Smooth muscle cell (in vitro differentiated cells): ENCODE data around the gene CPB1. TPM values are rescaled to one million over a fixed set of nuclear protein-coding genes. Genes with fewer than 3 reads are reported as not detected.

ENCODE experiments used
- DNase-seq: peaks from one replicate; lab custom pipeline; 2025; ENCODE audit not compliant: unreplicated experiment; lab: John Stamatoyannopoulos, UW
- H2AFZ ChIP-seq: fragments of 200-600 bp; sonication (generic); 2 replicates; pipeline ENCODE4 v1.6.0; 2016; ENCODE audit warnings: antibody characterized with exemption, low read depth, mild to moderate bottlenecking
- H3F3A ChIP-seq: fragments of 200-600 bp; sonication (generic); 2 replicates; pipeline ENCODE4 v1.6.0; 2017; ENCODE audit warnings: antibody characterized with exemption, low read depth
- H3K27ac ChIP-seq: fragments of 200-600 bp; sonication (generic); 2 replicates; pipeline ENCODE4 v1.5.1; 2016; ENCODE audit warnings: low read depth, mild to moderate bottlenecking
- H3K27me3 ChIP-seq: fragments of 200-600 bp; sonication (generic); 2 replicates; pipeline ENCODE4 v1.6.1; 2016; ENCODE audit warnings: low read depth, mild to moderate bottlenecking
- H3K36me3 ChIP-seq: fragments of 200-600 bp; sonication (generic); 2 replicates; pipeline ENCODE4 v1.5.1; 2016; ENCODE audit warnings: low read depth
- H3K4me1 ChIP-seq: fragments of 200-600 bp; sonication (generic); 2 replicates; pipeline ENCODE4 v1.5.1; 2016; ENCODE audit warnings: low read depth
- H3K4me2 ChIP-seq: fragments of 200-600 bp; sonication (generic); 2 replicates; pipeline ENCODE4 v1.6.0; 2016; ENCODE audit warnings: mild to moderate bottlenecking
- H3K4me3 ChIP-seq: fragments of 200-600 bp; sonication (generic); 2 replicates; pipeline ENCODE4 v1.5.1; 2016; ENCODE audit warnings: mild to moderate bottlenecking
- H3K79me2 ChIP-seq: fragments of 200-600 bp; sonication (generic); 2 replicates; pipeline ENCODE4 v1.6.0; 2016; ENCODE audit warnings: low read depth, mild to moderate bottlenecking
- H3K9ac ChIP-seq: fragments of 200-600 bp; sonication (generic); 2 replicates; pipeline ENCODE4 v1.6.0; 2016; ENCODE audit warnings: low read depth
- H3K9me3 ChIP-seq: fragments of 200-600 bp; sonication (generic); replicated peaks from 2 replicates; pipeline ENCODE4 v1.5.1; 2016; ENCODE audit warnings: low read depth
- H4K20me1 ChIP-seq: fragments of 200-600 bp; sonication (generic); 2 replicates; pipeline ENCODE4 v1.6.0; 2016; ENCODE audit warnings: low read depth
- WGBS: methylation state at CpG from one replicate; pipeline ENCODE4 v1.1.7; 2016; ENCODE audit warnings: low lambda C conversion rate; 5-methylcytosine and 5-hydroxymethylcytosine counted together
- polyA plus RNA-seq: library from polyadenylated mRNA; unstranded; fragments of >200 nt; fragmentation: Nextera tagmentation; extraction: Ambion mirVana; gene quantifications from 2 replicates; pipeline ENCODE4 v1.2.1, GENCODE V29; 2016
- total RNA-seq: library from RNA; depleted of rRNA; stranded (reverse); fragments of >200 nt; gene quantifications from 2 replicates; pipeline ENCODE4 v1.2.3, GENCODE V29; 2014
- TF ChIP-seq, protein P1 (sequence below): fragments of 200-600 bp; sonication (generic); IDR thresholded peaks from 2 replicates; pipeline ENCODE4 v1.5.1; 2017; ENCODE audit warnings: borderline replicate concordance, mild to moderate bottlenecking, antibody characterized with exemption; ENCODE audit not compliant: insufficient read depth, poor library complexity, severe bottlenecking

CPB1 gene
- total and polyA plus RNA-seq, 2 experiments from 2014 or later: not detected

DNA sequence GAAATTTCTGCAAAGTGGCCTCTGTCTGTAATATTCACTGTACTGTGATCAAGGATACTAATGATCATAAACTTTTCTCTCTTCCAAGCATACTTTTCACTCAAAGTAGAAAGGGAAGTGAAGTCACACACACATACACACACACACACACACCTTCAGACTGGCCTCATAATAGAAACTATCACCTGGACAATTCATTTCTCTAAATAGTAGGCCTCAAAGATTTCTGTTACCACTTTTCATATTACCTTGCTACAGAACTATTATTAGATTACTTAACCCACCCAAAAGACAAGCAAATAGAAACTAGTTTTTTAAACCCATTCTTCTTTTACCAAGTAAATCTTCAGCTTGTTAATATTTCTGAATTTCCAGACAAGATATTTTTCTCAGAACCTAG lies 12.2 kb downstream of the CPB1 start:
- no peaks in the 10 kb centered on the region for H3K36me3 ChIP-seq
- H4K20me1 ChIP-seq: no peaks in the 10 kb centered on the region
- no peak overlapping the region for H3K4me3 ChIP-seq
- H3K9me3 ChIP-seq: no peaks in the 10 kb centered on the region
- TF ChIP-seq, protein P1, sequence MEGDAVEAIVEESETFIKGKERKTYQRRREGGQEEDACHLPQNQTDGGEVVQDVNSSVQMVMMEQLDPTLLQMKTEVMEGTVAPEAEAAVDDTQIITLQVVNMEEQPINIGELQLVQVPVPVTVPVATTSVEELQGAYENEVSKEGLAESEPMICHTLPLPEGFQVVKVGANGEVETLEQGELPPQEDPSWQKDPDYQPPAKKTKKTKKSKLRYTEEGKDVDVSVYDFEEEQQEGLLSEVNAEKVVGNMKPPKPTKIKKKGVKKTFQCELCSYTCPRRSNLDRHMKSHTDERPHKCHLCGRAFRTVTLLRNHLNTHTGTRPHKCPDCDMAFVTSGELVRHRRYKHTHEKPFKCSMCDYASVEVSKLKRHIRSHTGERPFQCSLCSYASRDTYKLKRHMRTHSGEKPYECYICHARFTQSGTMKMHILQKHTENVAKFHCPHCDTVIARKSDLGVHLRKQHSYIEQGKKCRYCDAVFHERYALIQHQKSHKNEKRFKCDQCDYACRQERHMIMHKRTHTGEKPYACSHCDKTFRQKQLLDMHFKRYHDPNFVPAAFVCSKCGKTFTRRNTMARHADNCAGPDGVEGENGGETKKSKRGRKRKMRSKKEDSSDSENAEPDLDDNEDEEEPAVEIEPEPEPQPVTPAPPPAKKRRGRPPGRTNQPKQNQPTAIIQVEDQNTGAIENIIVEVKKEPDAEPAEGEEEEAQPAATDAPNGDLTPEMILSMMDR: no peak
- H3K9ac ChIP-seq: no peak overlapping the region
- H3F3A ChIP-seq: no peaks in the 10 kb centered on the region
- H3K27ac ChIP-seq: no peak overlapping the region
- H2AFZ ChIP-seq: no peak overlapping the region
- no peak overlapping the region for H3K4me2 ChIP-seq
- DNase-seq: no peak
- H3K79me2 ChIP-seq: no peaks in the 10 kb centered on the region
- H3K4me1 ChIP-seq: no peaks in the 10 kb centered on the region
- H3K27me3 ChIP-seq: no peaks in the 10 kb centered on the region

DNA sequence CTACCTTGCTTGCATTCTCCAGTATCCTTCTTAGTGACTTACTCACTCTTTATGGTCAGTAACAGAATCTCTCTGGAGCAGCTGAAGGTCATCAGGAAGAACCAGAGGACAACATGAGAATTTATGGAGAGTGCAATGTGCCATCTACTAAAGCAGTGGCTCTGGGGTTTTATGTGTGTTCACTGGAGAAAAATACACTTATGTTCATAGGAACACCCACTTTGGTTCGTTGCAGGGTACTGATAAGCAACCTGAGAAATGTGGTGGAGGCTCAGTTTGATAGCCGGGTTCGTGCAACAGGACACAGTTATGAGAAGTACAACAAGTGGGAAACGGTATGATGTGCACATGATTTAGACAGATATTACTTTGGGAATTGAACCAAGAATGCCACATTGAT lies 12.8 kb downstream of the CPB1 start:
- Histone ChIP-seq H2AFZ (no peak overlapping the region), H3K27ac (no peak overlapping the region), H4K20me1 (no peaks in the 10 kb centered on the region), H3K79me2 (no peaks in the 10 kb centered on the region), H3K27me3 (no peaks in the 10 kb centered on the region), H3K9me3 (no peaks in the 10 kb centered on the region), H3K4me2 (no peak overlapping the region), H3K4me1 (no peaks in the 10 kb centered on the region), H3F3A (no peaks in the 10 kb centered on the region), H3K9ac (no peak overlapping the region), H3K36me3 (no peaks in the 10 kb centered on the region), H3K4me3 (no peak overlapping the region)
- 93% methylated on average over 4 of the region's 4 CpGs for WGBS
- TF ChIP-seq, protein P1: no peak
- DNase-seq: no peak

- H3K4me3 ChIP-seq: no peak overlapping the region
- no peaks in the 10 kb centered on the region for H3K4me1 ChIP-seq
- H2AFZ ChIP-seq: no peak overlapping the region
- H3K9me3 ChIP-seq: no peaks in the 10 kb centered on the region
- DNase-seq: no peak
- H4K20me1 ChIP-seq: no peaks in the 10 kb centered on the region
- WGBS: 88% methylated on average over 2 of the region's 2 CpGs
- no peak overlapping the region for H3K9ac ChIP-seq
- H3K27me3 ChIP-seq: no peaks in the 10 kb centered on the region
- no peaks in the 10 kb centered on the region for H3F3A ChIP-seq
- TF ChIP-seq, protein P1: no peak
- no peaks in the 10 kb centered on the region for H3K79me2 ChIP-seq
- no peaks in the 10 kb centered on the region for H3K36me3 ChIP-seq
- no peak overlapping the region for H3K27ac ChIP-seq
- H3K4me2 ChIP-seq: no peak overlapping the region
Observed at GRCh38 chr3:148845756-148846395, 18.3 kb downstream of the CPB1 start.

DNA sequence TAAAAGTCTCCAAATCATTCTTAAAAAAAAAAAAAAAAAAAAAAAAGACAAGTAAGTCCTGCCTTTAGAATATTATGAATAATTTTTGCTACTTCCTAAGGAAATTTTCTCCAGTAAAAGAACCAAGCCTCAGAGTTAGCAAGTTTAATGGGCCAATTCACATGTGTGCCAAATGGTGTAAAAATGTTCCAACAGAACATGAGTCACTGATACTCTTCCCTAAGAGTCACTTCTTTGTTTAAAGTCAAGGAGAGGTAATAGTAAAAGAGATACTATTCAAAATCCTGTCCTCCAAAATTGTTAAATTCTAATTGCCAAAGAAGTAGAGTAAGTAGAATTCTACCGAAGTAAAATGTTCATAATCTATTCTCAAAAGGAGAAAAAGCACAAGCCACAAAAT lies 19.7 kb downstream of the CPB1 start:
- TF ChIP-seq, protein P1: no peak

More for the DNA sequence above, 19.7 kb downstream of the CPB1 start:
- no peaks in the 10 kb centered on the region for H3K36me3 ChIP-seq
- no peaks in the 10 kb centered on the region for H3F3A ChIP-seq
- H2AFZ ChIP-seq: no peak overlapping the region
- no peak overlapping the region for H3K4me2 ChIP-seq
- WGBS: 53% methylated on average over 1 of the region's 1 CpG
- H3K9me3 ChIP-seq: no peaks in the 10 kb centered on the region
- no peak overlapping the region for H3K4me3 ChIP-seq
- H3K27me3 ChIP-seq: no peaks in the 10 kb centered on the region
- DNase-seq: no peak
- H3K79me2 ChIP-seq: no peaks in the 10 kb centered on the region
- H3K4me1 ChIP-seq: no peaks in the 10 kb centered on the region
- H3K9ac ChIP-seq: no peak overlapping the region
- no peak overlapping the region for H3K27ac ChIP-seq
- no peaks in the 10 kb centered on the region for H4K20me1 ChIP-seq
